ENCODE results near the gene CAPN11. TPM values are rescaled to one million over a fixed set of nuclear protein-coding genes. Genes with fewer than 3 reads are reported as not detected.
"Not testable (repeated sequence)": the region's sequence is repeated elsewhere in the genome, so short reads cannot be mapped to it uniquely, and the experiment has no call there.

CAPN11 gene
- total RNA-seq, 1 donor from 2014 or later: 2.3 TPM

GRCh38 chr6:44193307-44193910 is 34.8 kb downstream of the CAPN11 start:
- no peaks in the 10 kb centered on the region for H3K9me3 Mint-ChIP-seq (ENCODE audit: unreplicated experiment)
- TF ChIP-seq CTCF (IDR thresholded peaks at IDR 0.05; ENCODE audit: unreplicated experiment): no peak
- DNase-seq (ENCODE audit: low spot score): no peak
- H3K4me1 Mint-ChIP-seq (ENCODE audit: unreplicated experiment): peaks cover 22% of the 10 kb centered on the region
- peaks cover 4% of the 10 kb centered on the region for H3K27me3 Mint-ChIP-seq (ENCODE audit: unreplicated experiment)
- H3K36me3 Mint-ChIP-seq (ENCODE audit: low read depth, unreplicated experiment): no peaks in the 10 kb centered on the region
- peak overlapping the region; percentile 76 for H3K4me3 Mint-ChIP-seq (ENCODE audit: unreplicated experiment)
- H3K27ac Mint-ChIP-seq (ENCODE audit: unreplicated experiment): peak overlapping the region; percentile 97

- no peak overlapping the region for H3K27ac Mint-ChIP-seq (ENCODE audit: unreplicated experiment)
- H3K36me3 Mint-ChIP-seq (ENCODE audit: low read depth, unreplicated experiment): no peaks in the 10 kb centered on the region
- no peak for TF ChIP-seq CTCF (IDR thresholded peaks at IDR 0.05; ENCODE audit: unreplicated experiment)
- H3K9me3 Mint-ChIP-seq (ENCODE audit: unreplicated experiment): no peaks in the 10 kb centered on the region
- no peak overlapping the region for H3K4me3 Mint-ChIP-seq (ENCODE audit: unreplicated experiment)
- peaks cover 24% of the 10 kb centered on the region for H3K4me1 Mint-ChIP-seq (ENCODE audit: unreplicated experiment)
- H3K27me3 Mint-ChIP-seq (ENCODE audit: unreplicated experiment): peaks cover 4% of the 10 kb centered on the region
- DNase-seq (ENCODE audit: low spot score): no peak
Measured at GRCh38 chr6:44194326-44194725, 35.7 kb downstream of the CAPN11 start.

GRCh38 chr6:44196351-44196750 is 37.7 kb downstream of the CAPN11 start:
- peaks cover 35% of the 10 kb centered on the region for H3K4me1 Mint-ChIP-seq (ENCODE audit: unreplicated experiment)
- H3K27me3 Mint-ChIP-seq (ENCODE audit: unreplicated experiment); DNase-seq (ENCODE audit: low spot score); H3K4me3 Mint-ChIP-seq (ENCODE audit: unreplicated experiment); H3K27ac Mint-ChIP-seq (ENCODE audit: unreplicated experiment); H3K9me3 Mint-ChIP-seq (ENCODE audit: unreplicated experiment); H3K36me3 Mint-ChIP-seq (ENCODE audit: low read depth, unreplicated experiment): not testable (repeated sequence)

- DNase-seq (ENCODE audit: low spot score): no peak
- Mint-ChIP-seq H3K36me3 (ENCODE audit: low read depth, unreplicated experiment) (no peaks in the 10 kb centered on the region), H3K4me1 (ENCODE audit: unreplicated experiment) (peaks cover 36% of the 10 kb centered on the region), H3K4me3 (ENCODE audit: unreplicated experiment) (no peak overlapping the region), H3K27me3 (ENCODE audit: unreplicated experiment) (peaks cover 3% of the 10 kb centered on the region), H3K27ac (ENCODE audit: unreplicated experiment) (no peak overlapping the region), H3K9me3 (ENCODE audit: unreplicated experiment) (no peaks in the 10 kb centered on the region)
- no peak for TF ChIP-seq CTCF (IDR thresholded peaks at IDR 0.05; ENCODE audit: unreplicated experiment)
Measured at GRCh38 chr6:44198684-44199083, 40.1 kb downstream of the CAPN11 start.

GRCh38 chr6:44199883-44200282 is 41.3 kb downstream of the CAPN11 start:
- H3K36me3 Mint-ChIP-seq (ENCODE audit: low read depth, unreplicated experiment): no peaks in the 10 kb centered on the region

More at GRCh38 chr6:44199883-44200282, 41.3 kb downstream of the CAPN11 start:
- no peak overlapping the region for H3K27ac Mint-ChIP-seq (ENCODE audit: unreplicated experiment)
- H3K4me1 Mint-ChIP-seq (ENCODE audit: unreplicated experiment): peaks cover 45% of the 10 kb centered on the region
- DNase-seq (ENCODE audit: low spot score): no peak
- H3K4me3 Mint-ChIP-seq (ENCODE audit: unreplicated experiment): no peak overlapping the region
- peaks cover 3% of the 10 kb centered on the region for H3K27me3 Mint-ChIP-seq (ENCODE audit: unreplicated experiment)
- TF ChIP-seq CTCF (IDR thresholded peaks at IDR 0.05; ENCODE audit: unreplicated experiment): no peak
- H3K9me3 Mint-ChIP-seq (ENCODE audit: unreplicated experiment): no peaks in the 10 kb centered on the region

Measured in endothelial cell (in vitro differentiated cells).